ENCODE results near the gene BLVRA.
A peak's percentile ranks its signal among the peaks of the same experiment; 100 is the strongest.
"Not testable (repeated sequence)": the region's sequence is repeated elsewhere in the genome, so short reads cannot be mapped to it uniquely, and the experiment has no call there.

The BLVRA gene

GRCh38 chr7:43799605-43800004 is 41.1 kb downstream of the BLVRA start:
- DNase-seq (ENCODE audit: extremely low read depth in 1 of 2, low read depth in 1 of 2), result no peak

- no peak for DNase-seq (ENCODE audit: extremely low read depth in 1 of 2, low read depth in 1 of 2)
These were observed 45.4 kb downstream of the BLVRA start for GRCh38 chr7:43803865-43804264.

- DNase-seq (ENCODE audit: extremely low read depth in 1 of 2, low read depth in 1 of 2), result no peak
These were observed 49.9 kb downstream of the BLVRA start for GRCh38 chr7:43808410-43808809.

- peak; percentile 13 to 25 for DNase-seq (ENCODE audit: extremely low read depth in 1 of 2, low read depth in 1 of 2)
These were observed 51.9 kb downstream of the BLVRA start for GRCh38 chr7:43810195-43810941.

GRCh38 chr7:43815373-43815772 is 56.9 kb downstream of the BLVRA start:
- DNase-seq (ENCODE audit: extremely low read depth in 1 of 2, low read depth in 1 of 2), result no peak

- not testable (repeated sequence) for DNase-seq (ENCODE audit: extremely low read depth in 1 of 2, low read depth in 1 of 2)
These were observed 57.7 kb downstream of the BLVRA start for GRCh38 chr7:43816046-43816797.

- not testable (repeated sequence) for DNase-seq (ENCODE audit: extremely low read depth in 1 of 2, low read depth in 1 of 2)
These were observed 64.9 kb downstream of the BLVRA start for GRCh38 chr7:43823425-43823824.

- DNase-seq (ENCODE audit: extremely low read depth in 1 of 2, low read depth in 1 of 2), result no peak
These were observed 65.5 kb downstream of the BLVRA start for GRCh38 chr7:43823941-43824340.

- not testable (repeated sequence) for DNase-seq (ENCODE audit: extremely low read depth in 1 of 2, low read depth in 1 of 2)
These were observed 66.0 kb downstream of the BLVRA start for GRCh38 chr7:43824513-43824912.

GRCh38 chr7:43824963-43825362 is 66.5 kb downstream of the BLVRA start:
- no peak for DNase-seq (ENCODE audit: extremely low read depth in 1 of 2, low read depth in 1 of 2)

GRCh38 chr7:43825391-43825808 is 66.9 kb downstream of the BLVRA start:
- DNase-seq (ENCODE audit: extremely low read depth in 1 of 2, low read depth in 1 of 2), result no peak

- not testable (repeated sequence) for DNase-seq (ENCODE audit: extremely low read depth in 1 of 2, low read depth in 1 of 2)
These were observed 72.4 kb downstream of the BLVRA start for GRCh38 chr7:43830917-43831316.

- peak in 1 of 2 donors; percentile 13 for DNase-seq (ENCODE audit: extremely low read depth in 1 of 2, low read depth in 1 of 2)
These were observed 76.2 kb downstream of the BLVRA start for GRCh38 chr7:43834463-43835251.

GRCh38 chr7:43838201-43838658 is 79.8 kb downstream of the BLVRA start:
- no peak for DNase-seq (ENCODE audit: extremely low read depth in 1 of 2, low read depth in 1 of 2)

- no peak for DNase-seq (ENCODE audit: extremely low read depth in 1 of 2, low read depth in 1 of 2)
These were observed 84.8 kb downstream of the BLVRA start for GRCh38 chr7:43843296-43843695.

GRCh38 chr7:43844257-43844656 is 85.8 kb downstream of the BLVRA start:
- DNase-seq (ENCODE audit: extremely low read depth in 1 of 2, low read depth in 1 of 2), result no peak

- DNase-seq (ENCODE audit: extremely low read depth in 1 of 2, low read depth in 1 of 2), result no peak
These were observed 86.2 kb downstream of the BLVRA start for GRCh38 chr7:43844662-43845061.

GRCh38 chr7:43847496-43847895 is 89.0 kb downstream of the BLVRA start:
- DNase-seq (ENCODE audit: extremely low read depth in 1 of 2, low read depth in 1 of 2), result no peak

GRCh38 chr7:43849047-43849446 is 90.6 kb downstream of the BLVRA start:
- DNase-seq (ENCODE audit: extremely low read depth in 1 of 2, low read depth in 1 of 2), result no peak

- DNase-seq (ENCODE audit: extremely low read depth in 1 of 2, low read depth in 1 of 2), result no peak
These were observed 92.1 kb downstream of the BLVRA start for GRCh38 chr7:43850348-43851116.

- DNase-seq (ENCODE audit: extremely low read depth in 1 of 2, low read depth in 1 of 2), result no peak
These were observed 93.3 kb downstream of the BLVRA start for GRCh38 chr7:43851805-43852204.
